IPS-18a (cell line): Measurements from ENCODE around the gene DNAJC21.

Experiments used
- H3K27ac ChIP-seq: one replicate; pipeline ENCODE4 v1.5.1; 2013; ENCODE audit warnings: low read length
- H3K27me3 ChIP-seq: one replicate; pipeline ENCODE4 v1.6.1; 2013; ENCODE audit warnings: mild to moderate bottlenecking, low read length; ENCODE audit not compliant: control insufficient read depth, insufficient read depth
- H3K36me3 ChIP-seq: one replicate; pipeline ENCODE4 v1.6.1; 2013; ENCODE audit warnings: low read depth, low read length; ENCODE audit not compliant: control insufficient read depth
- H3K4me1 ChIP-seq: one replicate; pipeline ENCODE4 v1.6.1; 2013; ENCODE audit warnings: low read depth, low read length; ENCODE audit not compliant: control insufficient read depth
- H3K4me3 ChIP-seq: one replicate; pipeline ENCODE4 v1.5.1; 2013; ENCODE audit warnings: low read length
- H3K9ac ChIP-seq: one replicate; pipeline ENCODE4 v1.6.1; 2013; ENCODE audit warnings: mild to moderate bottlenecking, low read length, moderate library complexity
- H3K9me3 ChIP-seq: one replicate; pipeline ENCODE4 v1.6.1; 2013; ENCODE audit warnings: low read depth, low read length; ENCODE audit not compliant: control insufficient read depth

The DNAJC21 gene

GRCh38 chr5:34982823-34983222, 53.5 kb downstream of the DNAJC21 start:
- no peak overlapping the region for H3K9ac ChIP-seq
- no peaks in the 10 kb centered on the region for H3K4me1 ChIP-seq
- H3K36me3 ChIP-seq = no peaks in the 10 kb centered on the region
- H3K27me3 ChIP-seq = no peaks in the 10 kb centered on the region
- H3K4me3 ChIP-seq = no peak overlapping the region
- peaks cover 8% of the 10 kb centered on the region for H3K9me3 ChIP-seq
- H3K27ac ChIP-seq = no peak overlapping the region

- Histone ChIP-seq H3K9me3 (peaks cover 8% of the 10 kb centered on the region), H3K27ac (no peak overlapping the region), H3K4me1 (no peaks in the 10 kb centered on the region), H3K27me3 (no peaks in the 10 kb centered on the region), H3K36me3 (no peaks in the 10 kb centered on the region), H3K9ac (no peak overlapping the region), H3K4me3 (no peak overlapping the region)
Measured at GRCh38 chr5:34986965-34987364, 57.6 kb downstream of the DNAJC21 start.

GRCh38 chr5:34991486-34992238, 62.3 kb downstream of the DNAJC21 start:
- no peak overlapping the region for H3K9ac ChIP-seq
- no peaks in the 10 kb centered on the region for H3K36me3 ChIP-seq
- H3K27ac ChIP-seq = no peak overlapping the region
- H3K27me3 ChIP-seq = no peaks in the 10 kb centered on the region
- H3K9me3 ChIP-seq = peaks cover 3% of the 10 kb centered on the region
- H3K4me1 ChIP-seq = no peaks in the 10 kb centered on the region
- H3K4me3 ChIP-seq = no peak overlapping the region

GRCh38 chr5:34993951-34994350, 64.6 kb downstream of the DNAJC21 start:
- Histone ChIP-seq H3K4me1 (no peaks in the 10 kb centered on the region), H3K27me3 (no peaks in the 10 kb centered on the region), H3K9ac (no peak overlapping the region), H3K9me3 (no peaks in the 10 kb centered on the region), H3K4me3 (no peak overlapping the region), H3K36me3 (no peaks in the 10 kb centered on the region), H3K27ac (no peak overlapping the region)

- Histone ChIP-seq H3K27me3 (no peaks in the 10 kb centered on the region), H3K4me3 (no peak overlapping the region), H3K36me3 (no peaks in the 10 kb centered on the region), H3K9ac (no peak overlapping the region), H3K9me3 (no peaks in the 10 kb centered on the region), H3K27ac (no peak overlapping the region), H3K4me1 (no peaks in the 10 kb centered on the region)
Measured at GRCh38 chr5:34996261-34996660, 66.9 kb downstream of the DNAJC21 start.

- Histone ChIP-seq H3K9ac (no peak overlapping the region), H3K27ac (no peak overlapping the region), H3K4me3 (no peak overlapping the region), H3K27me3 (no peaks in the 10 kb centered on the region), H3K4me1 (no peaks in the 10 kb centered on the region), H3K36me3 (no peaks in the 10 kb centered on the region), H3K9me3 (no peaks in the 10 kb centered on the region)
Measured at GRCh38 chr5:34998058-34998789, 68.9 kb downstream of the DNAJC21 start.

- H3K4me1 ChIP-seq = no peaks in the 10 kb centered on the region
- no peak overlapping the region for H3K9ac ChIP-seq
- H3K27ac ChIP-seq = no peak overlapping the region
- H3K27me3 ChIP-seq = no peaks in the 10 kb centered on the region
- no peaks in the 10 kb centered on the region for H3K9me3 ChIP-seq
- no peak overlapping the region for H3K4me3 ChIP-seq
- H3K36me3 ChIP-seq = no peaks in the 10 kb centered on the region
Measured at GRCh38 chr5:35001842-35002241, 72.5 kb downstream of the DNAJC21 start.

- Histone ChIP-seq H3K9ac (no peak overlapping the region), H3K27ac (no peak overlapping the region), H3K4me1 (no peaks in the 10 kb centered on the region), H3K36me3 (no peaks in the 10 kb centered on the region), H3K27me3 (no peaks in the 10 kb centered on the region), H3K4me3 (no peak overlapping the region), H3K9me3 (no peaks in the 10 kb centered on the region)
Measured at GRCh38 chr5:35002459-35002858, 73.1 kb downstream of the DNAJC21 start.

GRCh38 chr5:35003018-35003957, 73.9 kb downstream of the DNAJC21 start:
- no peaks in the 10 kb centered on the region for H3K36me3 ChIP-seq
- no peak overlapping the region for H3K9ac ChIP-seq
- no peak overlapping the region for H3K27ac ChIP-seq
- no peaks in the 10 kb centered on the region for H3K27me3 ChIP-seq
- H3K4me1 ChIP-seq = no peaks in the 10 kb centered on the region
- H3K4me3 ChIP-seq = no peak overlapping the region
- H3K9me3 ChIP-seq = no peaks in the 10 kb centered on the region

- Histone ChIP-seq H3K4me1 (no peaks in the 10 kb centered on the region), H3K4me3 (no peak overlapping the region), H3K27me3 (no peaks in the 10 kb centered on the region), H3K36me3 (no peaks in the 10 kb centered on the region), H3K27ac (no peak overlapping the region), H3K9ac (no peak overlapping the region), H3K9me3 (no peaks in the 10 kb centered on the region)
Measured at GRCh38 chr5:35004200-35004599, 74.8 kb downstream of the DNAJC21 start.

GRCh38 chr5:35004771-35005170, 75.4 kb downstream of the DNAJC21 start:
- Histone ChIP-seq H3K4me1 (no peaks in the 10 kb centered on the region), H3K9me3 (no peaks in the 10 kb centered on the region), H3K9ac (no peak overlapping the region), H3K27ac (no peak overlapping the region), H3K4me3 (no peak overlapping the region), H3K27me3 (no peaks in the 10 kb centered on the region), H3K36me3 (no peaks in the 10 kb centered on the region)
